CD1c-positive myeloid dendritic cell (primary cell): ENCODE measurements around the gene NTHL1.

Experiments used
- DNase-seq: peaks from one replicate; pipeline ENCODE4 v3.0.0-alpha.2; 2016; ENCODE audit errors: extremely low spot score

The NTHL1 gene

DNA sequence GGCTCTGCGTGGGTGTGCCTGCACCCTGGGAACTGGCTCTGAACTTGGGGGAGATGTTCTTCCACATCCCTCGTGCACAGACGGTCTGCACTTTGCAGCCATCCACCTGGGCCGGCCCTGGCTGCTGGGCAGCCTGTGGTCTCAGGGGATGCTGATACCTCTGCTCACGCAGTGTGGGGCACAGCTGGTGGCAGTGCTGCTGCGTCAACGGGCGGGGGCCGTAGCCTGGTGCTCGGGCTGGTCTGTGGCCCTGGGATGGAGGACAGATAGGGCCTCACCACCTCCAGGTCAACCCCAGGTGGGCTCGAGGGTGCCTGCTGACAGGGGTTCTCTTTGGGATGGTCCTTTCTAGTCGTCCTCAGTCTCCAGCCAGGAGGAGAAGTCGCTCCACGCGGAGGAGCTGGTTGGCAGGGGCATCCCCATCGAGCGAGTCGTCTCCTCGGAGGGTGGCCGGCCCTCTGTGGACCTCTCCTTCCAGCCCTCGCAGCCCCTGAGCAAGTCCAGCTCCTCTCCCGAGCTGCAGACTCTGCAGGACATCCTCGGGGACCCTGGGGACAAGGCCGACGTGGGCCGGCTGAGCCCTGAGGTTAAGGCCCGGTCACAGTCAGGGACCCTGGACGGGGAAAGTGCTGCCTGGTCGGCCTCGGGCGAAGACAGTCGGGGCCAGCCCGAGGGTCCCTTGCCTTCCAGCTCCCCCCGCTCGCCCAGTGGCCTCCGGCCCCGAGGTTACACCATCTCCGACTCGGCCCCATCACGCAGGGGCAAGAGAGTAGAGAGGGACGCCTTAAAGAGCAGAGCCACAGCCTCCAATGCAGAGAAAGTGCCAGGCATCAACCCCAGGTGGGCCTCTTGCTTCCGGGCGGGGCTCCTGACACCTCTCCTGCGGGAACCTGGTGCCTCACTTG is 36.5 kb upstream of the NTHL1 start:
- no peak for DNase-seq

GRCh38 chr16:2083409-2083808 is 35.8 kb upstream of the NTHL1 start:
- DNase-seq: no peak

DNA sequence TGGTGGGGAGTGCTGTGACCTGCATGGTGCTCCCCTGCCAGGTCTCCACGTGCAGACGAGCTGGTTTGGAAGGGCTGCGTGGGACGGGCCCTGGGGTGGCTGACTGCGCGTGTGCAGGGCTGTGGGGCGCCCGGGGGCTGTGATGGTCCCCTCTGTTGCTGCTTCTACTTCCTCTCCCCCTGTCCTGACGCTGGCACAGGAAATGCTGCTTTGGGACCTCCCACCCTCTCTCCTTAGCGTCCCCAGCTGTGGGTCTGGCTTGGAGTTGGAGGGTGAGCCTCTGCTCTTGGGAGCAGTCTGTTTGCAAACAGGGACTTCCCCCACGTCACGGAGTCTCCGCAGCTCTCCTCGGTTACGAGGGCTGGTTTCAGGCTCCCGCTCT is 35.3 kb upstream of the NTHL1 start:
- DNase-seq: no peak

GRCh38 chr16:2082171-2082982 is 34.7 kb upstream of the NTHL1 start:
- DNase-seq: no peak

GRCh38 chr16:2081201-2082084 is 33.8 kb upstream of the NTHL1 start:
- DNase-seq: no peak

- DNase-seq: no peak
These were observed 32.4 kb upstream of the NTHL1 start for GRCh38 chr16:2079991-2080390.

DNA sequence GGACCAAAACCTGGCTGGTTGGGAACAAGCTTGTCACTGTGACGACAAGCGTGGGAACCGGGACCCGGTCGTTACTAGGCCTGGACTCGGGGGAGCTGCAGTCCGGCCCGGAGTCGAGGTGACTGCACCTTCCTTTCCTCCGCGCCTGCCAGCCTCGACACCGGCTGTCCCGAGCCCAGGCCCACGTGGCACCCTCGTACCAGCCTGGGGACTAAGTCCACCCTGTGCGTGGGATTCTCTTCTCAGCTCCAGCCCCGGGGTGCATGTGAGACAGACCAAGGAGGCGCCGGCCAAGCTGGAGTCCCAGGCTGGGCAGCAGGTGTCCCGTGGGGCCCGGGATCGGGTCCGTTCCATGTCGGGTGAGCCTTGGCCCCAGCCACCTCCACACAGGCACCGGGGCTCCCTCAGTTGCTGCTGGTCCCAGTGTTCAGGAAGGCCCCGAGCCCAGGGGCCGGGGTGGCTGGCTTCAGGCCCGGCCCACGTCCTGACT is 31.7 kb upstream of the NTHL1 start:
- no peak for DNase-seq

GRCh38 chr16:2078691-2079090 is 31.1 kb upstream of the NTHL1 start:
- DNase-seq: no peak

DNA sequence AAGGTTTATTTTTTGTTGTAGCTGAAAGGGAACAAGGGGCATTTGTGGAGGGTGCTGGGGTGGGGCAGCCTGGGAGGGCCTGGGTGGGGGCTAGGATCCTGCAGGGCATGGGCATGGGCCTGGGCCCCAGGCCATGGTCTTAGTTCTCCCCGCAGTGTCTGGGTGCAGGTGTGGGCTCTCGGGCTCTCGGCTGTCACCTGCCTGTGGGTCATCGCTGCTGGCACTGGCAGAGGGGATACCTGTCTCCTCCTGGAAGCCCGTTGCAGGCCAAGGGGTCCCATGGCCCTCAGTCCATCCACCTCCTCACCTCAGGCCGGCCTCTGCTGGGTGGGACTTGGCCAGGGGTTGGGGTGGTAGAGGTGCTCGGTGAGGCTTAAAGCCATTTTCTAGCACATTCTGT is 30.5 kb upstream of the NTHL1 start:
- no peak for DNase-seq

DNA sequence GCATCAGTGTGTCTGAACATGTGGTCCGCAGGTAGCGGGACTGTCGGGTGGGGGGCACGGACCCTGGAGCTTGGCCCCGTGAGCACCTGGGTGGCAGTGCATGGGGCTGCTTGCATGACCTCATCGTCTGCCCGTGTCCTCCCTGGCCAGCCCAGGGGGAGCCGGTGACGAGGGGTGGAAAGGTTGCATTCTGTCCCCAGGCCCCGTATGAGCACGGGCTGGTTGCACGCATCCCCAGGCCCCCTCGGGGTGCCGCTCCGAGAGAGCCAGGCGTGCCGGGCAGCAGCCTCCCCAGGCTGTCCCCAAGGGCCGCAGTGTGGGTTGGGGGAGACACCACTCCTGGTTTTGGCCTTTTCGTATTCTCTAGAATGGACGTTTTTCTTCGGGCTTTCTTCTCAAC is 30.1 kb upstream of the NTHL1 start:
- DNase-seq: no peak

DNA sequence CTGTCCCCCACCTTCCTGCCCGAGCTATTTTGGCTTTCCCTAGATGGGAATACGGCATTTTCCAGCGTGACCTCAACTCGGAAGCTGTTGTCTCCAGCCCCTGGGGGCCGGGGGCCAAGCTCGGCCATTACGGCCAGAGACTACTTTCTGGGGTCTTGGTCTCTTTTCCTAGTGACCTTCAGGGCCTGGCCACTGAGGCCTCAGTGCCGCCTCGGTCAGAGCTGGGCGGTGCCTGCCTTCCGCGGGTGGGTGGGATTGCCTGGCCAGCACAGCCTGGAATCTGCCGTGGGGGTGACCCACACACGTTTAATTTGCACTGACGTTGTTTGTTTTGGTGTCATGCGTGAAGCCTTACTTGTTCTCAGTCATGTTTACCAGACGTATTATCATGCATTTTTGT is 29.4 kb upstream of the NTHL1 start:
- no peak for DNase-seq

DNA sequence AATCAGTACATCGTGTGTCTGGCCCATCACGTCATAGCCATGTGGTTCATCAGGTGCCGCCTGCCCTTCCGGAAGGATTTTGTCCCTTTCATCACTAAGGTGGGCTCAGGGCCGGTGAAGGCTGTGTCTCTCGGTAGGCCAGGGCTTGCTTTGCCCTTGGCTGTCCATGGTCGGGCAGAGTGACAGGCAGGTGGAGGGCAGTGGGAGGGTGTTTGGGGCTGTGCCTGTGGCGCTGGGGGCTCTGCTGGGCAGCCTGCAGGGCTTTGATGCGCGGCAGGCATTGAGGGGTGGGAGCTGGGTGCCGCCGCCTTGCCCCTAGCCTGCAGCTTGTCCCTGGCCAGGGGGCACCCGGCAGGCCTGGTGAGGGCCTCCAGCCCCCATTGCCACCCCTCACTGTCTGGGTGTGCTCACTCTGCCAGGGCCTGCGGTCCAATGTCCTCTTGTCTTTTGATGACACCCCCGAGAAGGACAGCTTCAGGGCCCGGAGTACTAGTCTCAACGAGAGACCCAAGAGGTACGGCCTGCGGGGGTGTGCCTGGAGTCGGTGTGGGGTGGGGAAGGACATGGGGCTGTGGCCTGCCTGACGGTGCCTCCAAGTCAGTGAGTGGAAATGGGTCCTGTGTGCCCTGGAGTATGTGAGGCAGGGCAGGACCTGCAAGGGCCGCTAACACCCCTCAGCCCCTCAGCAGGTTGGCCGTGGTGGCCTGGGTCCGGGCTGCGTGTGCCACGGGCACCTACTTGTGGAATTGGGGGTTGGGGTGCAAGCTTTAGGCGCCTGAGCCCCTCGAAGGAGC is 28.6 kb upstream of the NTHL1 start:
- DNase-seq: no peak

GRCh38 chr16:2075631-2076030 is 28.0 kb upstream of the NTHL1 start:
- DNase-seq: no peak

DNA sequence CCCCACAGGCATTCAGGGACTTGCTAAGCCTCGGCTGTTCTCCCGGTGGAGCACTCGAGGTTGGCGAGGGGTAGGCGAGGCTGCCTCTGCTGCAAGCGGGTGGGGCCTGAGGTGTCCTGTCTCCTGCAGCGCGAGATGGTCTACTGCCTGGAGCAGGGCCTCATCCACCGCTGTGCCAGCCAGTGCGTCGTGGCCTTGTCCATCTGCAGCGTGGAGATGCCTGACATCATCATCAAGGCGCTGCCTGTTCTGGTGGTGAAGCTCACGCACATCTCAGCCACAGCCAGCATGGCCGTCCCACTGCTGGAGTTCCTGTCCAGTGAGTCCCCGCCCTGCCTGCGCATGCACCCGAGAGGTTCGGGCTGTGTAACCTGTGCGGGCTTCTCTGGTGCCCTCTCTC is 26.4 kb upstream of the NTHL1 start:
- DNase-seq: no peak

DNA sequence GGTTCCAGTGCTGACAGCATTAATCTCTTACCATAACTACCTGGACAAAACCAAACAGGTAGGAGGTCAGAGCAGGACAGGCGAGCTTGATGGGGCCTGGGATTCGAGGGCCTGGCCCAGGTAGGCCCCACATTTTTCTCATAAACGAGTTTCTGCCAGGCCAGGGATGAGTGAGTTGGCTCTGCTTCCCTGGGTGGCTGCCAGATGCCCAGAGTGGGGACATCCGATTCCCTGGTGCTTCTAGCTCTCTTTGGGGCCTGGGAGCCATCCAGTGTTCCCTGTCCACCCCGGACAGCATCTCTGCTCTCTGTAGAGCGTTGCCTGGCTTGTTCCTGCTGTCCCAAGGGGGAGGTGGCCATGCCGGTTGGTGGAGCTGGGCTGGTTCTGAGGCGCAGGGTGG is 25.3 kb upstream of the NTHL1 start:
- DNase-seq: no peak

GRCh38 chr16:2071454-2072202 is 24.0 kb upstream of the NTHL1 start:
- DNase-seq: no peak

DNA sequence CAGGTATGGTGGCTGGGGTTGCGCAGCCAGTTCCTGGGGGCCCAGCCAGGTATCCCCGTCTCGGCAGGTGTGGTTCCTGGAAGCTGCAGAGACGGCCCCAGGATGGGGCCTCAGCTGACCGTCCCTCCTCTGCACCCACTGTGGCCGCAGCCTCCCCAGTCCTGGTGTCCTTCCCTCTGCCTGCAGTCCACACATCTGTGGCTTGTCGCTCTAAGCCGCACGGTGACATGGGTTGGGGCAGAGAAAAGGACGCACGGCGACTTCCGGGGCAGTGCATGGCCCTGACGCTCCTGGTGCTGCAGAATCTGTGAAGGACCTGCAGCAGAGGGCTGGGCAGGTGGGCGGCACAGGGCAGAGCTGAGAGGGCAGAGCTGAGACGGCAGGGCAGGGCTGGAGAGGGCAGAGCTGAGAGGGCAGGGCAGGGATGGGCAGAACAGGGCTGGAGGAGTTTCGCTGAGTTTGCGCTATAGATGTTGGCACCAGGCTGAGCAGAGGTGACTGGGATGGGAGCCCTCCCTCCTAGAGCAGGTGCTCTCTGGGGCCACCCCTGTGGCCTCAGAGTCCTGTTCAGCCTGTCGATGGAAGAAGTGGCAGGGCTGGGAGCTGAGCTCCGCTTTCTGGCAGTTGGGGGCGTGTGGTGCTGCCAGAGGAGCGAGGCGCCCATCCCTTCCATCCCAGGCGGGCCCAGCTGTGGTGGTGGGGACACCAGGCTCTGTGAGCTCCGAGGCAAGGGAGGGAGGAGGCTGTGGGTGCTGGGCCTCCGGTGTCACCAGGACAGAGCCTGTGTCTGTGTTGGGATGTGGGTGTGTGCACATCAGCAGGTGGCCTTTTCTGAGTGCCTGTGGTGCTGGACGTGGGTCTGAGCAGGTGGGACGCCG is 23.2 kb upstream of the NTHL1 start:
- DNase-seq: no peak

- no peak for DNase-seq
These were observed 18.5 kb upstream of the NTHL1 start for GRCh38 chr16:2066139-2066538.

GRCh38 chr16:2064368-2064945 is 16.8 kb upstream of the NTHL1 start:
- DNase-seq: no peak
